Keratinocyte (primary cell): Measurements from ENCODE around the gene VPS11.

Experiments
- CTCF ChIP-seq, 3 experiments: IDR thresholded peaks in 1 of 3; conservative IDR thresholded peaks in 1 of 3; optimal IDR thresholded peaks in 1 of 3; 2 replicates in 2 of 3; 3 replicates in 1 of 3; pipeline versions ENCODE3 to v1.5.1; 2011; ENCODE audit warnings: low read length in 3 of 3, mild to moderate bottlenecking in 3 of 3, moderate library complexity in 2 of 3, control low read depth in 1 of 3, inconsistent platforms in 1 of 3; ENCODE audit not compliant: insufficient read depth in 2 of 3; ENCODE audit errors: extremely low read depth in 1 of 3
- EZH2 ChIP-seq: IDR thresholded peaks from one replicate; pipeline ENCODE4 v1.6.1; 2012; ENCODE audit warnings: inconsistent platforms, mild to moderate bottlenecking, low read length, moderate library complexity

GRCh38 chr11:119019996-119020395, 47.6 kb upstream of the VPS11 start:
- no peak for TF ChIP-seq CTCF (optimal IDR thresholded peaks at IDR 0.05 in 1 of 3, IDR thresholded peaks at IDR 0.05 in 1 of 3, conservative IDR thresholded peaks at IDR 0.05 in 1 of 3; ENCODE audit: extremely low read depth in 1 of 3, insufficient read depth in 2 of 3, low read length in 3 of 3)
- no peak for TF ChIP-seq EZH2
